Endothelial cell of umbilical vein (primary cell): ENCODE results near the gene ZNF346. TPM values are rescaled to one million over a fixed set of nuclear protein-coding genes. Genes with fewer than 3 reads are reported as not detected.

Experiments used
- BruUV-seq: library from RNA; stranded (reverse); fragments of 400-500 nt; replicated peaks from 2 replicates; lab custom pipeline; 2021; lab: Mats Ljungman, UMichigan
- CTCF ChIA-PET: fragments of 300-600, 350-600 bp; sonication (Branson Sonifier 250); formaldehyde crosslinking; loops from one replicate; lab custom pipeline; 2021; ENCODE audit warnings: antibody characterized with exemption, inconsistent platforms; lab: Charles Lee
- POLR2A ChIA-PET: fragments of 300-600, 350-600 bp; sonication (Branson Sonifier 250); formaldehyde crosslinking; loops from one replicate; lab custom pipeline; 2021; ENCODE audit warnings: antibody characterized with exemption, inconsistent platforms; lab: Charles Lee
- DNase-seq: peaks from one replicate; pipeline ENCODE4 v3.0.0-alpha.2; 2011; ENCODE audit warnings: low read depth, low spot score
- FAIRE-seq: peaks from 2 replicates; lab custom pipeline; 2011; peaks lifted over from hg19 to GRCh38; lab: Jason Lieb, UNC
- H2AFZ ChIP-seq: 2 replicates; pipeline ENCODE4 v1.6.0; 2012; ENCODE audit warnings: low read depth, low read length, control low read depth, inconsistent platforms
- H3K27ac ChIP-seq: 2 replicates; pipeline ENCODE4 v1.5.1; 2011; ENCODE audit warnings: low read depth, mild to moderate bottlenecking, control low read depth, low read length, moderate library complexity; ENCODE audit not compliant: insufficient read depth
- H3K27me3 ChIP-seq, 2 experiments: 2 replicates each; pipeline versions ENCODE4 v1.6.0 to v1.6.1; 2011; ENCODE audit warnings: low read length in 2 of 2, mixed read lengths in 1 of 2; ENCODE audit not compliant: control insufficient read depth in 2 of 2, insufficient read depth in 2 of 2
- H3K36me3 ChIP-seq, 2 experiments: 2 replicates in 1 of 2; 3 replicates in 1 of 2; pipeline ENCODE4 v1.5.1; 2011; ENCODE audit warnings: low read length in 2 of 2, mild to moderate bottlenecking in 1 of 2, moderate library complexity in 1 of 2; ENCODE audit not compliant: control insufficient read depth in 2 of 2, insufficient read depth in 2 of 2; ENCODE audit errors: extremely low read depth in 1 of 2
- H3K4me1 ChIP-seq: 3 replicates; pipeline ENCODE4 v1.5.1; 2011; ENCODE audit warnings: mild to moderate bottlenecking, low read length; ENCODE audit not compliant: control insufficient read depth, insufficient read depth; ENCODE audit errors: extremely low read depth
- H3K4me2 ChIP-seq: 2 replicates; pipeline ENCODE4 v1.6.1; 2011; ENCODE audit warnings: low read length, control low read depth, mixed read lengths; ENCODE audit not compliant: insufficient read depth
- H3K4me3 ChIP-seq, 3 experiments: fragments of 200-600 bp in 1 of 3; sonication (generic), shearing (Covaris generic) in 1 of 3; replicated peaks in 1 of 3; 2 replicates each; pipeline ENCODE4 v1.5.1; 2011 to 2016; ENCODE audit warnings: control low read depth in 3 of 3, low read length in 3 of 3, mild to moderate bottlenecking in 2 of 3, inconsistent platforms in 1 of 3, low read depth in 1 of 3, moderate library complexity in 1 of 3; ENCODE audit not compliant: insufficient read depth in 1 of 3
- H3K79me2 ChIP-seq: 2 replicates; pipeline ENCODE4 v1.6.0; 2012; ENCODE audit warnings: low read length, inconsistent platforms; ENCODE audit not compliant: control insufficient read depth, insufficient read depth
- H3K9ac ChIP-seq: replicated peaks from 2 replicates; pipeline ENCODE3; 2011; ENCODE audit warnings: low read length, control low read depth; ENCODE audit not compliant: insufficient read depth; ENCODE audit errors: extremely low read depth
- H3K9me1 ChIP-seq: replicated peaks from 3 replicates; pipeline ENCODE4 v1.6.0; 2011; ENCODE audit warnings: mild to moderate bottlenecking, low read length; ENCODE audit not compliant: control insufficient read depth, insufficient read depth; ENCODE audit errors: extremely low read depth
- H3K9me3 ChIP-seq: replicated peaks from 2 replicates; pipeline ENCODE4 v1.5.1; 2012; ENCODE audit warnings: low read length, inconsistent platforms; ENCODE audit not compliant: control insufficient read depth, insufficient read depth
- H4K20me1 ChIP-seq: replicated peaks from 2 replicates; pipeline ENCODE3; 2011; ENCODE audit warnings: mild to moderate bottlenecking, low read length; ENCODE audit not compliant: control insufficient read depth, insufficient read depth; ENCODE audit errors: extremely low read depth
- EZH2 ChIP-seq: IDR thresholded peaks from 2 replicates; pipeline ENCODE4 v1.6.1; 2012; ENCODE audit warnings: borderline replicate concordance, low read depth, mild to moderate bottlenecking, moderate library complexity, low read length, inconsistent platforms; ENCODE audit not compliant: severe bottlenecking
- FOS ChIP-seq: IDR thresholded peaks from 2 replicates; pipeline ENCODE4 v1.6.1; 2011; ENCODE audit warnings: mild to moderate bottlenecking, low read length, moderate library complexity, borderline replicate concordance; ENCODE audit not compliant: insufficient read depth
- GATA2 ChIP-seq: IDR thresholded peaks from 2 replicates; pipeline ENCODE4 v1.7.0; 2011; ENCODE audit warnings: low read depth, mild to moderate bottlenecking, moderate library complexity, mixed read lengths, low read length; ENCODE audit not compliant: insufficient read length, insufficient read depth
- JUN ChIP-seq: IDR thresholded peaks from 2 replicates; pipeline ENCODE4 v1.6.1; 2011; ENCODE audit warnings: borderline replicate concordance, low read depth; ENCODE audit not compliant: insufficient read length, insufficient read depth
- MYC ChIP-seq: IDR thresholded peaks from one replicate; pipeline ENCODE4 v1.6.1; 2011; ENCODE audit warnings: mild to moderate bottlenecking, low read depth, low read length
- POLR2A ChIP-seq: IDR thresholded peaks from 2 replicates; pipeline ENCODE4 v1.6.1; 2012; ENCODE audit warnings: low read depth, mild to moderate bottlenecking, control low read depth, low read length
- POLR2AphosphoS5 ChIP-seq: IDR thresholded peaks from 2 replicates; pipeline ENCODE4 v1.6.1; 2012; ENCODE audit warnings: low read depth, mild to moderate bottlenecking, control low read depth, low read length, moderate library complexity; ENCODE audit not compliant: insufficient read depth
- dilution Hi-C: fragments of 300-500 bp; cut with MboI; formaldehyde crosslinking; loops from one replicate; pipeline ENCODE4 v1.15.0; 2019; ENCODE audit warnings: low sequenced_read_pairs; ENCODE audit not compliant: extremely low pct_ligation_motif_present
- intact Hi-C: fragments of 100-400 bp; cut with micrococcal nuclease; formaldehyde crosslinking; loops from one replicate; pipeline ENCODE4 v1.10.0; 2022
- polyA plus RNA-seq, 4 experiments: library from polyadenylated mRNA; depleted of rRNA in 3 of 4; stranded (reverse) in 3 of 4; unstranded in 1 of 4; fragments of >200 nt; gene quantifications; 2 replicates each; pipeline versions ENCODE4 v1.2.1 to v1.2.3, GENCODE V29; 2011 to 2012; ENCODE audit warnings: missing spikeins in 1 of 4
- total RNA-seq: library from RNA; stranded (reverse); gene quantifications from 2 replicates; pipeline ENCODE4 v1.2.3, GENCODE V29; 2021
- TF ChIP-seq, protein P1 (sequence below): IDR thresholded peaks from 2 replicates; pipeline ENCODE4 v1.6.1; 2011; ENCODE audit not compliant: insufficient read depth, insufficient read length
- TF ChIP-seq, protein P2 (sequence below), 2 donors: IDR thresholded peaks; 1 replicate in 1 of 2; 2 replicates in 1 of 2; pipeline ENCODE4 v1.5.1; 2011; ENCODE audit warnings: low read length in 2 of 2, mild to moderate bottlenecking in 2 of 2, moderate library complexity in 2 of 2, control low read depth in 1 of 2, inconsistent platforms in 1 of 2, low read depth in 1 of 2; ENCODE audit not compliant: insufficient read depth in 1 of 2; ENCODE audit errors: extremely low read depth in 1 of 2

The ZNF346 gene
- total and polyA plus RNA-seq, 2 donors (not counting 3 experiments of a cell fraction or from before 2014, with no cell fraction given) = 25.3 to 35.2 TPM

DNA sequence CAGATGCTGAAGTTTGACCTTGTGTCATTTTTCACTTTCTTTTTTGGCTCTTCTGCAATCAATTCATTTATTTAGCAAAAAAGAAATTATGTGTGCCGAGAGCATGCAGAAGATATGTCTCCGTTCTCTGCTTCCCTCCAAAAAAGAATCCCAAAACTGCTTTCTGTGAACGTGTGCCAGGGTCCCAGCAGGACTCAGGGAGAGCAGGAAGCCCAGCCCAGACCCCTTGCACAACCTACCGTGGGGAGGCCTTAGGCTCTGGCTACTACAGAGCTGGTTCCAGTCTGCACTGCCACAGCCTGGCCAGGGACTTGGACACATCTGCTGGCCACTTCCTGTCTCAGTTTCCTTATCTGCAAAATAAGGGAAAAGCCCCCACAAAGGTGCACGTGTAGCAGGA is 66.6 kb downstream of the ZNF346 start:
- no peak overlapping the region for H3K4me3 ChIP-seq
- dilution Hi-C loops = no loop called here
- TF ChIP-seq FOS = no peak
- TF ChIP-seq JUN = no peak
- TF ChIP-seq EZH2 = no peak
- ChIA-PET CTCF (interaction anchor here (1.4 to 1.6 kb wide), 2 partner anchors 17 to 23 kb away, joined by 6 to 7 read pairs; no protein-coding TSS in a partner anchor), POLR2A (no interaction called here)
- H3K4me1 ChIP-seq = peaks cover 22% of the 10 kb centered on the region
- intact Hi-C loops = no loop called here
- FAIRE-seq = no peak
- H3K9ac ChIP-seq = no peak overlapping the region
- no peaks in the 10 kb centered on the region for H3K79me2 ChIP-seq
- no peaks in the 10 kb centered on the region for H4K20me1 ChIP-seq
- H2AFZ ChIP-seq = no peak overlapping the region
- DNase-seq = no peak
- no peak overlapping the region for H3K27ac ChIP-seq
- H3K36me3 ChIP-seq = no peaks in the 10 kb centered on the region
- H3K9me3 ChIP-seq = no peaks in the 10 kb centered on the region
- H3K9me1 ChIP-seq = no peaks in the 10 kb centered on the region
- peaks cover 0 to 2% of the 10 kb centered on the region in 2 experiments for H3K27me3 ChIP-seq
- BruUV-seq = no TSS peak
- no peak overlapping the region for H3K4me2 ChIP-seq

DNA sequence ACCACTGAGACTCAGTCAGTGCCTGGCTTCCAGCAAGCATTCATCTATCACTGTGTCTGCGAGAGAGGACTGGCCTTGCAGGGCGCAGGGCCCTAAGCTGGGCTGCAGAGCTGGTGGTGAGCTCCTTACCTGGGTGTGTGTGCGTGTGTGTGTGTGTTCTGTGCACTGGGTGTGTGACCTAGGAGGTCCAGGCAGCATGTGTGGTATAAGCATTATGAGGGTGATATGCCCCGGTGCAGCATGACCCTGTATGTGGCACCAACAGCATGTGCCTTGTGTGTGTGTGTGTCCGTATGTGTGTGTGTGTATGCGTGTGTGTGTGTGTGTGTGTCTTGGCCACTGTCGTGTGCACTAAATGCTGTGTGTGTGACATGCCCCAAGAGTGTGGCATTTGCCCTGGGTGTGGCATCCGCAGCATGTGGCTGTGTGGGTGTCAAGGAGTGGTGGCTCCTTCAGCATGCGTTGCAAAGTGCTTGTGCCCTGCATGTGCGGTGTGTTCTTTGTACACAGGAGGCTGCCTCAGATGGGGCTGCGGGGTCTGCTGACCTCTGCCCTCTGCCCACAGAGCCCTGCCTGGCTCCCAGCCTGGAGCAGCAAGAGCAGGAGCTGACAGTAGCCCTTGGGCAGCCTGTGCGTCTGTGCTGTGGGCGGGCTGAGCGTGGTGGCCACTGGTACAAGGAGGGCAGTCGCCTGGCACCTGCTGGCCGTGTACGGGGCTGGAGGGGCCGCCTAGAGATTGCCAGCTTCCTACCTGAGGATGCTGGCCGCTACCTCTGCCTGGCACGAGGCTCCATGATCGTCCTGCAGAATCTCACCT is 67.5 kb downstream of the ZNF346 start:
- dilution Hi-C loops = no loop called here

More for the DNA sequence above, 67.5 kb downstream of the ZNF346 start:
- Histone ChIP-seq H3K27ac (no peak overlapping the region), H3K27me3 (peaks cover 0 to 1% of the 10 kb centered on the region in 2 experiments), H3K4me3 (no peak overlapping the region), H3K9ac (no peak overlapping the region), H4K20me1 (no peaks in the 10 kb centered on the region), H2AFZ (no peak overlapping the region), H3K4me1 (peaks cover 25% of the 10 kb centered on the region), H3K36me3 (no peaks in the 10 kb centered on the region), H3K9me1 (no peaks in the 10 kb centered on the region), H3K79me2 (no peaks in the 10 kb centered on the region), H3K4me2 (no peak overlapping the region), H3K9me3 (no peaks in the 10 kb centered on the region)
- FAIRE-seq (no peak), DNase-seq (no peak)
- TF ChIP-seq FOS = no peak
- TF ChIP-seq, protein P1, sequence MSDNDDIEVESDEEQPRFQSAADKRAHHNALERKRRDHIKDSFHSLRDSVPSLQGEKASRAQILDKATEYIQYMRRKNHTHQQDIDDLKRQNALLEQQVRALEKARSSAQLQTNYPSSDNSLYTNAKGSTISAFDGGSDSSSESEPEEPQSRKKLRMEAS = no peak
- no peak for TF ChIP-seq GATA2
- no peak for TF ChIP-seq POLR2AphosphoS5
- TF ChIP-seq, protein P2, sequence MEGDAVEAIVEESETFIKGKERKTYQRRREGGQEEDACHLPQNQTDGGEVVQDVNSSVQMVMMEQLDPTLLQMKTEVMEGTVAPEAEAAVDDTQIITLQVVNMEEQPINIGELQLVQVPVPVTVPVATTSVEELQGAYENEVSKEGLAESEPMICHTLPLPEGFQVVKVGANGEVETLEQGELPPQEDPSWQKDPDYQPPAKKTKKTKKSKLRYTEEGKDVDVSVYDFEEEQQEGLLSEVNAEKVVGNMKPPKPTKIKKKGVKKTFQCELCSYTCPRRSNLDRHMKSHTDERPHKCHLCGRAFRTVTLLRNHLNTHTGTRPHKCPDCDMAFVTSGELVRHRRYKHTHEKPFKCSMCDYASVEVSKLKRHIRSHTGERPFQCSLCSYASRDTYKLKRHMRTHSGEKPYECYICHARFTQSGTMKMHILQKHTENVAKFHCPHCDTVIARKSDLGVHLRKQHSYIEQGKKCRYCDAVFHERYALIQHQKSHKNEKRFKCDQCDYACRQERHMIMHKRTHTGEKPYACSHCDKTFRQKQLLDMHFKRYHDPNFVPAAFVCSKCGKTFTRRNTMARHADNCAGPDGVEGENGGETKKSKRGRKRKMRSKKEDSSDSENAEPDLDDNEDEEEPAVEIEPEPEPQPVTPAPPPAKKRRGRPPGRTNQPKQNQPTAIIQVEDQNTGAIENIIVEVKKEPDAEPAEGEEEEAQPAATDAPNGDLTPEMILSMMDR (IDR thresholded peaks at IDR 0.05; ENCODE audit: extremely low read depth in 1 of 2, insufficient read depth in 1 of 2, low read depth in 1 of 2, low read length in 2 of 2) = no peak
- no peak for TF ChIP-seq POLR2A
- no peak for TF ChIP-seq EZH2
- TF ChIP-seq JUN = no peak
- TF ChIP-seq MYC = no peak
- no TSS peak for BruUV-seq
- POLR2A ChIA-PET = no interaction called here
- intact Hi-C loops = no loop called here
- CTCF ChIA-PET = interaction anchor here (1.0 to 1.6 kb wide), 4 partner anchors 12 to 22 kb away, joined by 3 to 7 read pairs (median 5); no protein-coding TSS in a partner anchor
